ENCODE measurements around the gene NCOA7.
"Not testable (repeated sequence)": the region's sequence is repeated elsewhere in the genome, so short reads cannot be mapped to it uniquely, and the experiment has no call there.

Gene NCOA7

GRCh38 chr6:125791151-125791819 lies 525 bp downstream of the NCOA7 start:
- no peak for DNase-seq (ENCODE audit: low read depth, low spot score)

GRCh38 chr6:125791820-125792165 lies 1.0 kb downstream of the NCOA7 start:
- no peak for DNase-seq (ENCODE audit: low read depth, low spot score)

GRCh38 chr6:125792172-125792571 lies 1.4 kb downstream of the NCOA7 start:
- DNase-seq (ENCODE audit: low read depth, low spot score): no peak

GRCh38 chr6:125792680-125793079 lies 1.9 kb downstream of the NCOA7 start:
- no peak for DNase-seq (ENCODE audit: low read depth, low spot score)

- no peak for DNase-seq (ENCODE audit: low read depth, low spot score)
Measured at GRCh38 chr6:125793280-125793679, 2.5 kb downstream of the NCOA7 start.

GRCh38 chr6:125793863-125794262 lies 3.1 kb downstream of the NCOA7 start:
- no peak for DNase-seq (ENCODE audit: low read depth, low spot score)

GRCh38 chr6:125794342-125795137 lies 3.8 kb downstream of the NCOA7 start:
- DNase-seq (ENCODE audit: low read depth, low spot score): no peak

- no peak for DNase-seq (ENCODE audit: low read depth, low spot score)
Measured at GRCh38 chr6:125795301-125795700, 4.5 kb downstream of the NCOA7 start.

- no peak for DNase-seq (ENCODE audit: low read depth, low spot score)
Measured at GRCh38 chr6:125797120-125797885, 6.5 kb downstream of the NCOA7 start.

- no peak for DNase-seq (ENCODE audit: low read depth, low spot score)
Measured at GRCh38 chr6:125797886-125798444, 7.2 kb downstream of the NCOA7 start.

- DNase-seq (ENCODE audit: low read depth, low spot score): no peak
Measured at GRCh38 chr6:125798734-125799508, 8.2 kb downstream of the NCOA7 start.

GRCh38 chr6:125802383-125802782 lies 11.6 kb downstream of the NCOA7 start:
- DNase-seq (ENCODE audit: low read depth, low spot score): no peak

- no peak for DNase-seq (ENCODE audit: low read depth, low spot score)
Measured at GRCh38 chr6:125802943-125803377, 12.2 kb downstream of the NCOA7 start.

GRCh38 chr6:125804264-125804663 lies 13.5 kb downstream of the NCOA7 start:
- DNase-seq (ENCODE audit: low read depth, low spot score): no peak

- DNase-seq (ENCODE audit: low read depth, low spot score): not testable (repeated sequence)
Measured at GRCh38 chr6:125804866-125805425, 14.2 kb downstream of the NCOA7 start.

GRCh38 chr6:125806813-125807212 lies 16.1 kb downstream of the NCOA7 start:
- DNase-seq (ENCODE audit: low read depth, low spot score): no peak

GRCh38 chr6:125807293-125807692 lies 16.5 kb downstream of the NCOA7 start:
- no peak for DNase-seq (ENCODE audit: low read depth, low spot score)

GRCh38 chr6:125808060-125808459 lies 17.3 kb downstream of the NCOA7 start:
- DNase-seq (ENCODE audit: low read depth, low spot score): no peak

GRCh38 chr6:125808591-125808990 lies 17.8 kb downstream of the NCOA7 start:
- DNase-seq (ENCODE audit: low read depth, low spot score): no peak

GRCh38 chr6:125809570-125810170 lies 18.9 kb downstream of the NCOA7 start:
- no peak for DNase-seq (ENCODE audit: low read depth, low spot score)

- DNase-seq (ENCODE audit: low read depth, low spot score): no peak
Measured at GRCh38 chr6:125810445-125810844, 19.7 kb downstream of the NCOA7 start.

All from iPS DF 19.7 (cell line).